ENCODE results near the gene ECHDC3. TPM values are rescaled to one million over a fixed set of nuclear protein-coding genes. Genes with fewer than 3 reads are reported as not detected.

ECHDC3 gene
- total and polyA plus RNA-seq, 2 of the 8 experiments (the other 6 are each of a cell fraction or from before 2014, with no cell fraction given) = 15.6 to 19.9 TPM

- TF ChIP-seq, protein P1, sequence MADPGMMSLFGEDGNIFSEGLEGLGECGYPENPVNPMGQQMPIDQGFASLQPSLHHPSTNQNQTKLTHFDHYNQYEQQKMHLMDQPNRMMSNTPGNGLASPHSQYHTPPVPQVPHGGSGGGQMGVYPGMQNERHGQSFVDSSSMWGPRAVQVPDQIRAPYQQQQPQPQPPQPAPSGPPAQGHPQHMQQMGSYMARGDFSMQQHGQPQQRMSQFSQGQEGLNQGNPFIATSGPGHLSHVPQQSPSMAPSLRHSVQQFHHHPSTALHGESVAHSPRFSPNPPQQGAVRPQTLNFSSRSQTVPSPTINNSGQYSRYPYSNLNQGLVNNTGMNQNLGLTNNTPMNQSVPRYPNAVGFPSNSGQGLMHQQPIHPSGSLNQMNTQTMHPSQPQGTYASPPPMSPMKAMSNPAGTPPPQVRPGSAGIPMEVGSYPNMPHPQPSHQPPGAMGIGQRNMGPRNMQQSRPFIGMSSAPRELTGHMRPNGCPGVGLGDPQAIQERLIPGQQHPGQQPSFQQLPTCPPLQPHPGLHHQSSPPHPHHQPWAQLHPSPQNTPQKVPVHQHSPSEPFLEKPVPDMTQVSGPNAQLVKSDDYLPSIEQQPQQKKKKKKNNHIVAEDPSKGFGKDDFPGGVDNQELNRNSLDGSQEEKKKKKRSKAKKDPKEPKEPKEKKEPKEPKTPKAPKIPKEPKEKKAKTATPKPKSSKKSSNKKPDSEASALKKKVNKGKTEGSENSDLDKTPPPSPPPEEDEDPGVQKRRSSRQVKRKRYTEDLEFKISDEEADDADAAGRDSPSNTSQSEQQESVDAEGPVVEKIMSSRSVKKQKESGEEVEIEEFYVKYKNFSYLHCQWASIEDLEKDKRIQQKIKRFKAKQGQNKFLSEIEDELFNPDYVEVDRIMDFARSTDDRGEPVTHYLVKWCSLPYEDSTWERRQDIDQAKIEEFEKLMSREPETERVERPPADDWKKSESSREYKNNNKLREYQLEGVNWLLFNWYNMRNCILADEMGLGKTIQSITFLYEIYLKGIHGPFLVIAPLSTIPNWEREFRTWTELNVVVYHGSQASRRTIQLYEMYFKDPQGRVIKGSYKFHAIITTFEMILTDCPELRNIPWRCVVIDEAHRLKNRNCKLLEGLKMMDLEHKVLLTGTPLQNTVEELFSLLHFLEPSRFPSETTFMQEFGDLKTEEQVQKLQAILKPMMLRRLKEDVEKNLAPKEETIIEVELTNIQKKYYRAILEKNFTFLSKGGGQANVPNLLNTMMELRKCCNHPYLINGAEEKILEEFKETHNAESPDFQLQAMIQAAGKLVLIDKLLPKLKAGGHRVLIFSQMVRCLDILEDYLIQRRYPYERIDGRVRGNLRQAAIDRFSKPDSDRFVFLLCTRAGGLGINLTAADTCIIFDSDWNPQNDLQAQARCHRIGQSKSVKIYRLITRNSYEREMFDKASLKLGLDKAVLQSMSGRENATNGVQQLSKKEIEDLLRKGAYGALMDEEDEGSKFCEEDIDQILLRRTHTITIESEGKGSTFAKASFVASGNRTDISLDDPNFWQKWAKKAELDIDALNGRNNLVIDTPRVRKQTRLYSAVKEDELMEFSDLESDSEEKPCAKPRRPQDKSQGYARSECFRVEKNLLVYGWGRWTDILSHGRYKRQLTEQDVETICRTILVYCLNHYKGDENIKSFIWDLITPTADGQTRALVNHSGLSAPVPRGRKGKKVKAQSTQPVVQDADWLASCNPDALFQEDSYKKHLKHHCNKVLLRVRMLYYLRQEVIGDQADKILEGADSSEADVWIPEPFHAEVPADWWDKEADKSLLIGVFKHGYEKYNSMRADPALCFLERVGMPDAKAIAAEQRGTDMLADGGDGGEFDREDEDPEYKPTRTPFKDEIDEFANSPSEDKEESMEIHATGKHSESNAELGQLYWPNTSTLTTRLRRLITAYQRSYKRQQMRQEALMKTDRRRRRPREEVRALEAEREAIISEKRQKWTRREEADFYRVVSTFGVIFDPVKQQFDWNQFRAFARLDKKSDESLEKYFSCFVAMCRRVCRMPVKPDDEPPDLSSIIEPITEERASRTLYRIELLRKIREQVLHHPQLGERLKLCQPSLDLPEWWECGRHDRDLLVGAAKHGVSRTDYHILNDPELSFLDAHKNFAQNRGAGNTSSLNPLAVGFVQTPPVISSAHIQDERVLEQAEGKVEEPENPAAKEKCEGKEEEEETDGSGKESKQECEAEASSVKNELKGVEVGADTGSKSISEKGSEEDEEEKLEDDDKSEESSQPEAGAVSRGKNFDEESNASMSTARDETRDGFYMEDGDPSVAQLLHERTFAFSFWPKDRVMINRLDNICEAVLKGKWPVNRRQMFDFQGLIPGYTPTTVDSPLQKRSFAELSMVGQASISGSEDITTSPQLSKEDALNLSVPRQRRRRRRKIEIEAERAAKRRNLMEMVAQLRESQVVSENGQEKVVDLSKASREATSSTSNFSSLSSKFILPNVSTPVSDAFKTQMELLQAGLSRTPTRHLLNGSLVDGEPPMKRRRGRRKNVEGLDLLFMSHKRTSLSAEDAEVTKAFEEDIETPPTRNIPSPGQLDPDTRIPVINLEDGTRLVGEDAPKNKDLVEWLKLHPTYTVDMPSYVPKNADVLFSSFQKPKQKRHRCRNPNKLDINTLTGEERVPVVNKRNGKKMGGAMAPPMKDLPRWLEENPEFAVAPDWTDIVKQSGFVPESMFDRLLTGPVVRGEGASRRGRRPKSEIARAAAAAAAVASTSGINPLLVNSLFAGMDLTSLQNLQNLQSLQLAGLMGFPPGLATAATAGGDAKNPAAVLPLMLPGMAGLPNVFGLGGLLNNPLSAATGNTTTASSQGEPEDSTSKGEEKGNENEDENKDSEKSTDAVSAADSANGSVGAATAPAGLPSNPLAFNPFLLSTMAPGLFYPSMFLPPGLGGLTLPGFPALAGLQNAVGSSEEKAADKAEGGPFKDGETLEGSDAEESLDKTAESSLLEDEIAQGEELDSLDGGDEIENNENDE (IDR thresholded peaks at IDR 0.05; ENCODE audit: insufficient replicate concordance, low read length) = no peak
- TF ChIP-seq KDM1A (IDR thresholded peaks at IDR 0.05; ENCODE audit: borderline replicate concordance, low read length) = no peak
- no peak for TF ChIP-seq MAFK (IDR thresholded peaks at IDR 0.05; ENCODE audit: low read depth, low read length)
- no peak for TF ChIP-seq SP4 (IDR thresholded peaks at IDR 0.05; ENCODE audit: low read length)
- no peak for TF ChIP-seq BACH1 (IDR thresholded peaks at IDR 0.05; ENCODE audit: low read length)
- TF ChIP-seq CTCF (IDR thresholded peaks at IDR 0.05; ENCODE audit: control extremely low read depth in 1 of 3, insufficient read depth in 1 of 3, low read depth in 1 of 3, low read length in 3 of 3) = no peak
- TF ChIP-seq JUND (IDR thresholded peaks at IDR 0.05; ENCODE audit: low read length) = no peak
Observed at GRCh38 chr10:11729790-11730315, 12.3 kb upstream of the ECHDC3 start (continued).

Measured in H1 (cell line).